ENCODE results near the gene CENPP. TPM values are rescaled to one million over a fixed set of nuclear protein-coding genes. Genes with fewer than 3 reads are reported as not detected.

Gene CENPP
- total RNA-seq, 1 experiment from 2014 or later: 7.2 TPM

- H3K27me3 Mint-ChIP-seq (ENCODE audit: unreplicated experiment): no peaks in the 10 kb centered on the region
- CTCF ChIA-PET: no interaction called here
- no peak for DNase-seq
- H3K4me3 Mint-ChIP-seq (ENCODE audit: low read depth, unreplicated experiment): no peak overlapping the region
- H3K36me3 Mint-ChIP-seq (ENCODE audit: insufficient read depth, unreplicated experiment): peaks cover 17% of the 10 kb centered on the region
- H3K27ac Mint-ChIP-seq (ENCODE audit: unreplicated experiment): no peak overlapping the region
- no peaks in the 10 kb centered on the region for H3K4me1 Mint-ChIP-seq (ENCODE audit: low read depth, unreplicated experiment)
- no peaks in the 10 kb centered on the region for H3K9me3 Mint-ChIP-seq (ENCODE audit: low read depth, unreplicated experiment)
- intact Hi-C loops (cut with micrococcal nuclease; ENCODE audit: unreplicated experiment): no loop called here
- TF ChIP-seq CTCF (IDR thresholded peaks at IDR 0.05; ENCODE audit: unreplicated experiment): no peak
- BruUV-seq (replicated peaks): no TSS peak
These were observed 325.3 kb downstream of the CENPP start for GRCh38 chr9:92650839-92651621.

- H3K4me1 Mint-ChIP-seq (ENCODE audit: low read depth, unreplicated experiment): no peaks in the 10 kb centered on the region
- no peaks in the 10 kb centered on the region for H3K9me3 Mint-ChIP-seq (ENCODE audit: low read depth, unreplicated experiment)
- peaks cover 22% of the 10 kb centered on the region for H3K36me3 Mint-ChIP-seq (ENCODE audit: insufficient read depth, unreplicated experiment)
- no peak overlapping the region for H3K4me3 Mint-ChIP-seq (ENCODE audit: low read depth, unreplicated experiment)
- BruUV-seq (replicated peaks): no TSS peak
- no peak for DNase-seq
- intact Hi-C loops (cut with micrococcal nuclease; ENCODE audit: unreplicated experiment): no loop called here
- TF ChIP-seq CTCF (IDR thresholded peaks at IDR 0.05; ENCODE audit: unreplicated experiment): no peak
- no peaks in the 10 kb centered on the region for H3K27me3 Mint-ChIP-seq (ENCODE audit: unreplicated experiment)
- no peak overlapping the region for H3K27ac Mint-ChIP-seq (ENCODE audit: unreplicated experiment)
- CTCF ChIA-PET: no interaction called here
These were observed 326.7 kb downstream of the CENPP start for GRCh38 chr9:92652461-92652860.

GRCh38 chr9:92654481-92655301 is 328.9 kb downstream of the CENPP start:
- H3K4me3 Mint-ChIP-seq (ENCODE audit: low read depth, unreplicated experiment): no peak overlapping the region
- no peaks in the 10 kb centered on the region for H3K27me3 Mint-ChIP-seq (ENCODE audit: unreplicated experiment)
- H3K27ac Mint-ChIP-seq (ENCODE audit: unreplicated experiment): no peak overlapping the region
- no peaks in the 10 kb centered on the region for H3K9me3 Mint-ChIP-seq (ENCODE audit: low read depth, unreplicated experiment)
- no peak for TF ChIP-seq CTCF (IDR thresholded peaks at IDR 0.05; ENCODE audit: unreplicated experiment)
- CTCF ChIA-PET: no interaction called here
- DNase-seq: no peak
- H3K36me3 Mint-ChIP-seq (ENCODE audit: insufficient read depth, unreplicated experiment): peaks cover 16% of the 10 kb centered on the region
- BruUV-seq (replicated peaks): no TSS peak
- intact Hi-C loops (cut with micrococcal nuclease; ENCODE audit: unreplicated experiment): no loop called here
- no peaks in the 10 kb centered on the region for H3K4me1 Mint-ChIP-seq (ENCODE audit: low read depth, unreplicated experiment)

- no peaks in the 10 kb centered on the region for H3K27me3 Mint-ChIP-seq (ENCODE audit: unreplicated experiment)
- no peak for DNase-seq
- no TSS peak for BruUV-seq (replicated peaks)
- H3K4me3 Mint-ChIP-seq (ENCODE audit: low read depth, unreplicated experiment): no peak overlapping the region
- CTCF ChIA-PET: no interaction called here
- H3K9me3 Mint-ChIP-seq (ENCODE audit: low read depth, unreplicated experiment): no peaks in the 10 kb centered on the region
- no peak for TF ChIP-seq CTCF (IDR thresholded peaks at IDR 0.05; ENCODE audit: unreplicated experiment)
- no peak overlapping the region for H3K27ac Mint-ChIP-seq (ENCODE audit: unreplicated experiment)
- peaks cover 16% of the 10 kb centered on the region for H3K36me3 Mint-ChIP-seq (ENCODE audit: insufficient read depth, unreplicated experiment)
- intact Hi-C loops (cut with micrococcal nuclease; ENCODE audit: unreplicated experiment): no loop called here
- H3K4me1 Mint-ChIP-seq (ENCODE audit: low read depth, unreplicated experiment): no peaks in the 10 kb centered on the region
These were observed 329.6 kb downstream of the CENPP start for GRCh38 chr9:92655366-92655765.
